Measurements from ENCODE around the gene MYMK.

The MYMK gene

GRCh38 chr9:133490201-133490681 is 34.5 kb downstream of the MYMK start:
- H3K27ac Mint-ChIP-seq: no peak overlapping the region
- ATAC-seq (replicated peaks) (no peak), DNase-seq (no peak)
- no peaks in the 10 kb centered on the region for H3K36me3 Mint-ChIP-seq
- no peaks in the 10 kb centered on the region for H3K9me3 Mint-ChIP-seq
- H3K27me3 Mint-ChIP-seq: peaks cover 12 to 15% of the 10 kb centered on the region in 2 donors
- H3K4me3 Mint-ChIP-seq: no peak overlapping the region
- H3K4me1 Mint-ChIP-seq: peaks cover 6% of the 10 kb centered on the region in 2 donors

DNA sequence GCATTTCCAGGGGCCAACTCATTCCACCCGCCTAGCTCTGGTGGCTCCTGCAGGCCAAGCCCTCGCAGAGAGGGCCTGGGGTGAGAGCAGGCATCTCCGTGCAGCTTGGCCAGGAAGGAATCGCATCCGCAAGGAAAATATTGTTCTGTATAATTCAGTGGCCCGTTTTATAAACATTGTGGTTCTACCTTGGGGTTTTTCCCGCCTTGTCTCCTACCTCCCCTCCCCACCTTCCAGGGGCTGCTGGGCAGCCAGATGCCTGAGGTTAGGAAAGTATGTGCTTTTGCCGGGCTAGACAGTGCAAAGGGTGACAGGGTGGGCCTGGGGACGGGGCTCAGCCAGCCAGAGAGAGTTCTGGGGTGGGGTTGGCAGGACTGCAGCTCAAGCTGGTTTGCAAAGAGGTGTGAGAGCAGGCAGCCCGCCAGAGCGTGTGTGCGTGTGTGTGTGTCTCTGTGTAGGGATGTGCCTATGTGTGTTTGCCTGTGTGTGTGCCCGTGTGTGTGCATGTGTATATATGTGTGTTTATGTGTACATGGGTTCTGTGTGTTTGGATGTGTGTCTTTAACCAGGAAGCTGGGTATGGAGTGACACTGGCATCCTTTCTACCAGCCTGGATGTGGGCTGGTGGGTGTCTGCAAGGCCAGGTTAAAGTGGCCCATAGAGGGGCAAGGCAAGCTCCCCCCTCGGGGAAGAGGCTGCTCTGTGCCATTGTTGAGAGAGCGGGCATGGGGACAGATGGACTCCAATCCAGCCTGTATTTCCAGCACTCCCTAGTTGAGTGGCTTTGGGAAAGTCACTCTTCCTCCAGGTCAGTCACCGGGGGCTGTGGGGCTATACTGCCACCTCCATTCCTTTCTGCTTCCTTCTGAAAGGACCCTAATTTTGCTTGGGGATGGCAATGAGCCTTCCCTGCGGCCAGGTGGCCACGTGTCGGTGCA is 35.2 kb downstream of the MYMK start:
- peaks cover 12 to 15% of the 10 kb centered on the region in 2 donors for H3K27me3 Mint-ChIP-seq
- DNase-seq: no peak
- H3K4me3 Mint-ChIP-seq: no peak overlapping the region
- no peaks in the 10 kb centered on the region for H3K36me3 Mint-ChIP-seq
- peaks cover 6% of the 10 kb centered on the region in 2 donors for H3K4me1 Mint-ChIP-seq
- no peak for ATAC-seq (replicated peaks)
- H3K9me3 Mint-ChIP-seq: no peaks in the 10 kb centered on the region
- H3K27ac Mint-ChIP-seq: no peak overlapping the region

DNA sequence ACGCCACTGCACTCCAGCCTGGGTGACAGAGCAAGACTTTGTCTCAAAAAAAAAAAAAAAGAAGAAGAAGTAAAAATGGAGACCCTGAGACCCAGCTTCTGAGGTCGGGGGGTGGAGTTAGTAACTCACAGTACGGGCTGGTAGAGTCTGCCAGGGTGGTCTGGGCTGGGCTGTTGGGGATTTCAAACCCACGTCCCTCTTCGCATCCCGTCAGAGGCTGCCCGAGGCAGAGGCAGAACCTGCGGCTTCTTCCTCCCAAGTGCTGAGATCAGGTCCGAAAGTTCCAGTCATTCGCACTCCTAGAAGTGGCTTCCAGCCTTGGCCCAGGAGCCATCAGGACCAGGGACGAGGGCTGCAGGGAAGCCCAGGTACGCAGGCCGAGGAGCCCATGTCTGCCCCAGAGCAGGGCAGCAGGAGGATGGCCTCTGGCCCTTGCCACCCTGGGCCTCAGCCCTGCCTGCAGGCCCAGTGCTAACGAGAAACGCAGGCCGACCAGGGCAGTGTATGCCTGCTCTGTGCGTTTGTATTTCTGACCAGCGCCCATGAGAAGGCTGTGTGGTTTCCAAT is 36.0 kb downstream of the MYMK start:
- H3K36me3 Mint-ChIP-seq: peaks cover 0 to 2% of the 10 kb centered on the region in 2 donors
- H3K4me3 Mint-ChIP-seq: no peak overlapping the region
- peaks cover 12 to 15% of the 10 kb centered on the region in 2 donors for H3K27me3 Mint-ChIP-seq
- peaks cover 6% of the 10 kb centered on the region in 2 donors for H3K4me1 Mint-ChIP-seq
- no peak for DNase-seq
- no peaks in the 10 kb centered on the region for H3K9me3 Mint-ChIP-seq
- no peak overlapping the region for H3K27ac Mint-ChIP-seq
- ATAC-seq (replicated peaks): no peak

DNA sequence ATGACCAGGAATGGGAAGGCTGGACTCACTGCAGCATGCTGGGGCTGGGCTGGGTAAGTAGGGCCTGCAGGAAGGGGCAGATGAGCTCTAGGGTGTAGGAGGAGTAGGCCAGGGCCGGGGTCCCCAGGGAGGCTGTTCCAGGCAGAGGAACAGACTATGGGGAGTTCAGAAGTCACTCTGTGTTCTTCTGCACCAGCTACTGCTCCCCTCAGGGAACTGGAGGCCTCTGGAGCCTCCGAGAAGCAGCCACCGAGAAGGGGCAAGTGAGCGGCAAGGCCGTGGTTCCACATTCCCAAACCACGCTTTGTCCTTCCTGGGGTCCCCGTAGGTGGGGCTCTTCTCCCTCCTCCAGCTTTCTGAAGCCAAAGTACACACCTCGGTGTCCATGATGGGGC is 37.4 kb downstream of the MYMK start:
- H3K4me1 Mint-ChIP-seq: peaks cover 6 to 7% of the 10 kb centered on the region in 2 donors
- no peak for DNase-seq
- H3K27me3 Mint-ChIP-seq: peaks cover 13 to 20% of the 10 kb centered on the region in 2 donors
- H3K4me3 Mint-ChIP-seq: no peak overlapping the region
- H3K27ac Mint-ChIP-seq: no peak overlapping the region
- ATAC-seq (replicated peaks): no peak
- peaks cover 0 to 2% of the 10 kb centered on the region in 2 donors for H3K36me3 Mint-ChIP-seq
- no peaks in the 10 kb centered on the region for H3K9me3 Mint-ChIP-seq

- peaks cover 15 to 18% of the 10 kb centered on the region in 2 donors for H3K27me3 Mint-ChIP-seq
- no peaks in the 10 kb centered on the region for H3K9me3 Mint-ChIP-seq
- peak overlapping the region; percentile 81 for H3K27ac Mint-ChIP-seq
- peaks cover 0 to 2% of the 10 kb centered on the region in 2 donors for H3K36me3 Mint-ChIP-seq
- peak overlapping the region; percentile 46 to 53 for H3K4me3 Mint-ChIP-seq
- no peak for DNase-seq
- H3K4me1 Mint-ChIP-seq: peaks cover 6 to 8% of the 10 kb centered on the region in 2 donors
- ATAC-seq (replicated peaks): peak; percentile 66 to 78
Measured at GRCh38 chr9:133485531-133486260, 39.1 kb downstream of the MYMK start.

DNA sequence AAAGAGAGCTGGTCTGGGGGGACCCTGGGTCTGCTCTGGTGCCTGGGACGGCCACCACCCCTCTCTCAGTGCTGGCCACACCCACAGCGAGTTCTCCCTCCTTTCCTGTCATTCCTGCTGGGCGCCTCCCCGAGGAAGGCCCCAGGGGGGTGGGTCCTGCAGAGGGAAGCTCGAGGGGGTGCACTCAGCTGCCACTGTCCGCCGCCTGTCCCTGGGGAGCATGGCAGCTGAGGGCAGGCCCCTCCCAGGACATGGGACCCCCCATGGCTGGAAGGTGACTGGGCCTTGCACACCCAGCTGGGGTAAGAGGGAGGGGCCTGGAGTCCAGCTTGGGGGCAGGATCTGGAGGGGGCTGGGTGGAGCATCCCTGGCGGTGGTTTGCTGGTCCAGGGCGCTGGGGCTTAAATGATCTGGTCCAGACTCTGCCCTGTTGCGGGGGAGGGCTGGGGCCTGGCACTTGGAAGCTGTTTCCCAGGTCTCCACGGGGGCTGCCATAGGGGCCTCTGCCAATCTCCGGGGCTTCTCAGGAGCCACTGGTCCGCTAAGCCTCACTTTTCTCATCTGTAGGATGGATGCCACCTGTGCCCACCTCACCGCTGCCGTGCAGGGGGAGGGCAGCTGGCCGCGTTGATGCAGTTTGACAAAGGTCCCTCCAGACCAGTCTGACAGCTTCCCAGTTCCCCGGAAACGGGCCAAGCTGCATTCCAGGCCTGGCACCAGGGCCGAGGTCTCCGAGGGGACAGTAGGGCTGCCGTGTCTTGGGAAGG is 39.9 kb downstream of the MYMK start:
- Mint-ChIP-seq H3K4me1 (peaks cover 7 to 10% of the 10 kb centered on the region in 2 donors), H3K36me3 (peaks cover 0 to 2% of the 10 kb centered on the region in 2 donors), H3K27me3 (peaks cover 8 to 10% of the 10 kb centered on the region in 2 donors), H3K4me3 (no peak overlapping the region), H3K27ac (no peak overlapping the region), H3K9me3 (no peaks in the 10 kb centered on the region)
- ATAC-seq (replicated peaks) (no peak), DNase-seq (no peak)

GRCh38 chr9:133483611-133484010 is 41.1 kb downstream of the MYMK start:
- ATAC-seq (replicated peaks) (no peak), DNase-seq (no peak)
- Mint-ChIP-seq H3K36me3 (peaks cover 0 to 3% of the 10 kb centered on the region in 2 donors), H3K4me3 (no peak overlapping the region), H3K27ac (peak overlapping the region; percentile 57), H3K9me3 (no peaks in the 10 kb centered on the region), H3K4me1 (peaks cover 13 to 15% of the 10 kb centered on the region in 2 donors), H3K27me3 (peaks cover 3 to 5% of the 10 kb centered on the region in 2 donors)

DNA sequence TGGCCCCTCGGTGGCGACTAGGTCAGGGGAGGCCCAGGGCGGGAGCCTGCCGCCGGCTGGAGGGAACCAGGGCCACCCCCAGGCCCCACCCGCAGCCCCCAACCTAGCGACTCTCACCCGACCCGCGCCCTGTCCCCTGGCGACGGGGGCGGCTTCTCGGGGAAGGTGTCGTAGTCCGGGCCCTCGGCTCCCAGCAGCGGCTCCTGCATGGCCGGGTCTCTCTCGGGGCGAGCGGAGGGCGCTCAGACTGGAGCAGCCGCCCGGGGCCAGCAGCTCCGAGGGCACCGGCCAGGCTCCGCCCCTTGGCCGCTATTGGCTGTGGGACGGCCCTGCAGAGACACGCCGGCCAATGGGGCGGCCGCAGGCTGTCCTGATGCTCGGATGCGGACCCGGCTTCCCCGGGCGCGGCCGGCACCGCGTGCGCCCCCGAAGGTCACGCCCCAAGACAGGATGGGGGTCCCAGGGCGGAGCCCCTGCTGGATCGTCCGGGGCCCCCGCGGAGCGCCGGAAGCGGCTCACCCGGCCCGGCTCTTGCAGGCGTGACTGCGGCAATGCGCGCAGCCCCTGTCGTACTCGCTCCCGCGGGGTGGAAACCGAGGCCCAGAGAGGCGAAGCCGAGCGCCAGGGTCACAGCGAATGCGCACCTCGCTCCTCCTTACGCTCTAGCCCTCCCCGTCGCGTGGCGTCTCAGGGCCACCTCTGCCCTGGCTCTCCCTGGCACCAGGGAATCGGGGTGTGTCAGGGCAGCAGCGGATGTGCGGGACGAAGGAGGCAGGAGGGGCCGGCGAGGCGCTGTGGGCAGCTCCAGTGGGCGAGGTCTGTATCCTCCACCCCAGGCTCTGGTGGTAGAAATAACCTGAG is 45.7 kb downstream of the MYMK start, which contains the start of gene SLC2A6:
Gene SLC2A6 (minus strand): TSS at position 249 of the 861 bp plus-strand sequence. CDS start 40 bp downstream, at position 209.
- Mint-ChIP-seq H3K9me3 (no peaks in the 10 kb centered on the region), H3K27me3 (peaks cover 3 to 5% of the 10 kb centered on the region in 2 donors), H3K4me1 (peaks cover 19 to 45% of the 10 kb centered on the region in 2 donors), H3K27ac (peak within 1 kb of the TSS; percentile 95), H3K36me3 (peaks cover 3 to 19% of the 10 kb centered on the region in 2 donors), H3K4me3 (peak within 1 kb of the TSS; percentile 90 to 97)
- ATAC-seq (replicated peaks) (peak; percentile 96), DNase-seq (peak; percentile 84)

DNA sequence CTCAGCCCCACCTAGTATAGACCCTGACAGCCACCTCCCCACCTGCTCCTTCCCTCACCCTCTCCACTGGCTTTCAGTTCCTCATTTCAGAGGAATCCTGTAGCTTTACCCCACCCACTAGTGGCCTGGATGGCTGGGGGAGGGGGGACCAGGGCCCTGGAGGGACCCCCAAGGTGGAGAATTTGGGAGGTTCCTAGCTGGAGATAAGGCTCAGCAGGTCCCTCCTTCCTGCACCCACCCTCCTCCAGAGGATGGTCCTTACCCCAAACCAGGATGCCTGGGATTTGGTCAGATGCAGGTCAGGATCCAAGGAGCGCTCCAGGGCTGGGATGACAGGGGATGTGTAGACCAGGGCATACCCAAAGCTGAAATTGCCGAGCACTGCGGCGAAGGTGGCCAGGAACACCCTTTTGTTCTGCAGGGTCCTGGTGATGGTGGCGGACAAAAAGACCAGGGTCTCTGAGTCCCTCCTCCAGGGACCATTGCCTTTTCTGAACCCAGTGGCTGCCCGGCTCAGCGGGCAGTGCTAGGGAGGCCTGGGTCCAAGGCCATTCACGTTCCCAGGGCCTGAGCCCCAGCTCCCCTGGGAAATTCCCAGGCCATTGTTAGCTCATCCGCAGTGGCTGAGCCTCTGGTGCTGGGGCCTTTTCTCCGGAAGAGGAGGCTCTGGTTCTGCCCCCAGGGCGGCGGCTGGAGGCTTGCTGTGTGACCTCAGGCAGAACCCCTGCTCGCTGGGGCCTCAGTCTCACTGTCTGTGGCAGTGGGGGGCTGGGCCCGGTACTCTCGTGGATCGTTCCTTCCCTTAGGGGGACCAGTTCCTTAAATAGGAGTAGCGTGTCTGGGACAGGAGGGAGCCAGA is 46.5 kb downstream of the MYMK start:
- Mint-ChIP-seq H3K4me1 (peaks cover 19 to 47% of the 10 kb centered on the region in 2 donors), H3K27ac (peak overlapping the region; percentile 95), H3K36me3 (peaks cover 3 to 19% of the 10 kb centered on the region in 2 donors), H3K27me3 (peaks cover 3 to 4% of the 10 kb centered on the region in 2 donors), H3K4me3 (peak overlapping the region; percentile 90 to 97), H3K9me3 (no peaks in the 10 kb centered on the region)
- DNase-seq: peak; percentile 35
- ATAC-seq (replicated peaks): peak; percentile 48 to 54

DNA sequence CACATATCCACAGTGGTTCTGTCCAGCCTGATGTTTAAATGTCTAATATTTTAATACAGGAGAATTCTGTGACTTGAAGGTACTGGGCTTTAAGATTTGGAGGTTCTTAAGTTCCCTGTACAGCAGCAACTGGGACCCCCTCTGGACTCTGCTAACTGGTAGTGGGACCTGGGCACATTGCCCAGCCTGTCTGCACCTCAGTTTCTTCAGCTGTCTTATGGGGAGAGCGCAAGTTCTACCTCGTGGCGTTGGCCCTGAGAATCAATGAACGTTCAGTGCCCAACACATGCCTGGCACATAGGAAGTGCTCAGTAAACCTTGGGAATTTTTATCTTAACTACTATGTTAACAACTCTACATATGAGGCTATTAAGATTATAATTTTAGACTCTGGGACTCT is 47.3 kb downstream of the MYMK start:
- Mint-ChIP-seq H3K27ac (no peak overlapping the region), H3K9me3 (no peaks in the 10 kb centered on the region), H3K27me3 (peaks cover 0 to 3% of the 10 kb centered on the region in 2 donors), H3K36me3 (peaks cover 8 to 24% of the 10 kb centered on the region in 2 donors), H3K4me3 (peak overlapping the region; percentile 90 to 97), H3K4me1 (peaks cover 19 to 47% of the 10 kb centered on the region in 2 donors)
- no peak for DNase-seq
- ATAC-seq (replicated peaks): no peak

GRCh38 chr9:133476941-133477340 is 47.8 kb downstream of the MYMK start:
- no peaks in the 10 kb centered on the region for H3K27me3 Mint-ChIP-seq
- no peak overlapping the region for H3K27ac Mint-ChIP-seq
- H3K4me1 Mint-ChIP-seq: peaks cover 17 to 47% of the 10 kb centered on the region in 2 donors
- no peak overlapping the region for H3K4me3 Mint-ChIP-seq
- ATAC-seq (replicated peaks): no peak
- no peaks in the 10 kb centered on the region for H3K9me3 Mint-ChIP-seq
- H3K36me3 Mint-ChIP-seq: peaks cover 8 to 25% of the 10 kb centered on the region in 2 donors
- no peak for DNase-seq

All from stimulated activated naive B cell treated with anti-CD40 and anti-IgM and Interleukin-4, amounts not matched to agents 10 μg/mL and 1 μg/mL and 100 μg/mL, for 72 hours (primary cell).